ENCODE results near the gene LARP4B.

- TF ChIP-seq, protein P1, sequence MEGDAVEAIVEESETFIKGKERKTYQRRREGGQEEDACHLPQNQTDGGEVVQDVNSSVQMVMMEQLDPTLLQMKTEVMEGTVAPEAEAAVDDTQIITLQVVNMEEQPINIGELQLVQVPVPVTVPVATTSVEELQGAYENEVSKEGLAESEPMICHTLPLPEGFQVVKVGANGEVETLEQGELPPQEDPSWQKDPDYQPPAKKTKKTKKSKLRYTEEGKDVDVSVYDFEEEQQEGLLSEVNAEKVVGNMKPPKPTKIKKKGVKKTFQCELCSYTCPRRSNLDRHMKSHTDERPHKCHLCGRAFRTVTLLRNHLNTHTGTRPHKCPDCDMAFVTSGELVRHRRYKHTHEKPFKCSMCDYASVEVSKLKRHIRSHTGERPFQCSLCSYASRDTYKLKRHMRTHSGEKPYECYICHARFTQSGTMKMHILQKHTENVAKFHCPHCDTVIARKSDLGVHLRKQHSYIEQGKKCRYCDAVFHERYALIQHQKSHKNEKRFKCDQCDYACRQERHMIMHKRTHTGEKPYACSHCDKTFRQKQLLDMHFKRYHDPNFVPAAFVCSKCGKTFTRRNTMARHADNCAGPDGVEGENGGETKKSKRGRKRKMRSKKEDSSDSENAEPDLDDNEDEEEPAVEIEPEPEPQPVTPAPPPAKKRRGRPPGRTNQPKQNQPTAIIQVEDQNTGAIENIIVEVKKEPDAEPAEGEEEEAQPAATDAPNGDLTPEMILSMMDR (IDR thresholded peaks at IDR 0.05; ENCODE audit: insufficient read depth, low read depth, low read length), result no peak
- TF ChIP-seq EZH2 (IDR thresholded peaks at IDR 0.05; ENCODE audit: insufficient read depth, low read length), result no peak
Measured at GRCh38 chr10:839550-840205, 91.8 kb downstream of the LARP4B start.

All from astrocyte (in vitro differentiated cells and primary cell).